IPS-NIHi11 (cell line): Measurements from ENCODE around the gene KRT36.

ENCODE experiments used
- DNase-seq: peaks from one replicate; pipeline ENCODE4 v3.0.0; 2012; ENCODE audit warnings: mixed read lengths, low spot score

The KRT36 gene

DNA sequence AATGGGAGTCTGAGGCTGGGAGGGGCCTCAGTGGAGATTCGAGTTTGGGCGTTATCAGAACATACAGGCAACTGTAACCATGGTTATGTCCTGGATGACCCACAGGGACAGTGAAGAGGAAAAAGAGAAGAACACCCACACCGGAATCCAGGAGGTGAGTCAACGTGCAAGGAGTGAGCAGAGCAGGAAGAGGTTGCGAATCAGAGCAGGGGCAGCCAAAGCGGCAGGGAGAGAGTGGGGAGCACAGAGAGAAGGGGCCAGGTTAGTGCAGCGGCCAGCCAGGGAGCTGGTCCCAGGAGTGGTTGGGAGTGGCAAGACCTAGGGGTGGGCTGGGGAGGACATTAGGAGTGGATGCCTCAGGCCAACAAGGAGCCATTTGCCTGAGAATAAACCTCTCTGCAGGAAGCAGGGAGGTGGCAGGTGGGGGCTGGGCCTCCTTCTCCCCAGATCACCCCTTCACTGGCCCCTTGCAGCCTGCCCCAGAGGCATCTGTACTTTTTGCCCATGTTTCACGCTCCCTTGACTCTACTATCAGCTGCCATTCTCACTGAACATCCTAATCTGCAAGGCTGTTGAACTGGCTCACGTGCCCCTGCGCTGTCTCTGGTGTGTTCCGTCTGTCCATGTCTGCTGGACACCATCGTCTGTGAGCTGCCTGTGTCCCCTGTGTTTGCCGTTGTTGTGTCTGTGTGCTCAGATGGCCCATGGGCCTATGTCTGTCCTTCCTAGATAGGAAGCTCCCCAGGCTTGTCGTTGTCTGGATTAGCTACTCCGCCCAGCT is 10.6 kb upstream of the KRT36 start:
- DNase-seq, result no peak

DNA sequence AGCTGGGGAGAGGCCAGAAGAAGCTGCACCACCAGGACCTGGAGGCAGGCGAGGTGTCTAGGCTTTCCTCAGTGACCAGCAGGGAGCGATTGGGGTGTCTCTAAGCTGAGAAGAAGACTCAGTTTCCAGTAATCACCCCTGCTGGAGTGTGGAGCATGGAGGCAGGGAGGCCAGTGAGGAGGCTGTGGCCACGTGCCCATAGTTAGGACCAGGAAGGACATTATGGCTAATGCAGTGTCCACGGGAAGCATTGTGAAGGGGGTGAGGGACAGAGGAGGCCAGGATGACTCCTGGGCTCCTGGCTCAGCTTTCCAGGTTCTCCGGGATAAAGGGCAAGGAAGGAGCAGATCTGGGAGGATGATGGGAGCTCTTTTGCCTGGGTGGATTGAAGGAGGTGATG is 10.0 kb upstream of the KRT36 start:
- no peak for DNase-seq

DNA sequence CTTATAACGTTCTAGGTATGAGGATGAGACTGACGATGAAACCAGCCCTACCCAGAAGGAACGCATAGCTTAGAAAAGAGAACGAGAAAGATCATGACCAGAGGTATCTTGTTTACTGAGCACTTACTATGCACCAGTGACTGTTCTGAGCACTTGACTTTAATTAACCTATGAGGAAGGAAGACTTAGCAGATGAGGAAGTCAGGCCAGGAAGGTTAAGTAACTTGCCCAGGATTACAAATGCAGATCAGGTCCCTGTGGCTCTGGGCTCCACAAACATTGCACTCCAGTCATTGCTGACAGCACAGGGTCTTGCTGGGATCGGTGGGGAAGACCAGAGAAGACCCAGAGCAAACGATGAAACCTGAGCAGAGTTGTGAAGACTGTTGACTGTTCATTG is 8.6 kb upstream of the KRT36 start:
- no peak for DNase-seq

DNA sequence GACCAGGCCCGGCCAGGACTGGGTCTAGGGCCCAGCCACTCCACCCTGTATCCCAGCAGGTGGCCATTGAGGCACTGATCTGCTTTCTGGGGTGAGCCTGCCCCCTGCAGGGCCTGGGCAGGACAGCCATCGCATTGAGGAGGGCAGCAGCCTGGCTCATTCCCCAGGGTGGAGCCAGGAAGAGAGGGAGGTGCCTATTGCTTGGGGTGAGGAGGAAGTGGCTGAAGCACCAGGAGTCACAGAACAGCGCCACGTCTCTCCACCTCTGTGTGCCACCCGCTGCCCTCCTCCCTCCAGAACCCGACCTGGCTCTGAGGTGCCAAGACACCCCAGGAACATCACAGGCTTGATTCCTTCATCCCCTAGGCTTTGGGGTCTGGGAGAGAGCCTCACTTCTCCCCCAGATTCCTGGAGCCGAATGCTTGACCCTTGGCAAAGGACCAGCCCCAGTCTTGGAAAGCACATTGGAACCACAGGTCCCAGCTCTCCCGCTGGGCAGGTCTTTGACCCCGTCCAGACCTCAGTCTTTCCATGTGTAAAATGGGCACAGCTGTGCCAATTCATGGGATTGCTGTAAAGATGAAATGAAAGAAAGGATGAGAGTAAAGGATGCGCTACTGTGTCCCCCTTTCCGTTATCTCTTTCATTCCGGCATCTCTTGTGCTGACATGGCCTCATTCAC is 7.2 kb upstream of the KRT36 start:
- DNase-seq, result peak; percentile 89

DNA sequence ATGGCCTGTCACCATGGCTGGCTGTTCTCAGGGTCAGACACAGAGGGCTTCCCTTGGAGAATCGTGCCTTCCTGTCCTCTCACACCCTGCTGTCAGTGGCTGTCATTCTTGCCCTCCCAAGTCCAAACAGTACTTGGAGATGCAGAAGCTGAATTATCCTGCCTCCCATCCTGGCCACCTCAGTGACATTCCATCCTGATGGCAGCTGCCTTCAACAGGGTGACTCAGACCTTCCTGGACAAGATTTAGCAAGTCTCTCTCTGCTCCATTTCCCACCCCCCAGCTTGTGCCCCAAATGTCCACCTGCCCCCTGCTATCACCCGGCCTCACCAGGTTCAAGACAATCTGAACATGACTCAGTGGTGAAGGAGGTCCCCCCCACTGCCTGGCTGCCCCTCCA is 4.8 kb upstream of the KRT36 start:
- DNase-seq, result no peak

DNA sequence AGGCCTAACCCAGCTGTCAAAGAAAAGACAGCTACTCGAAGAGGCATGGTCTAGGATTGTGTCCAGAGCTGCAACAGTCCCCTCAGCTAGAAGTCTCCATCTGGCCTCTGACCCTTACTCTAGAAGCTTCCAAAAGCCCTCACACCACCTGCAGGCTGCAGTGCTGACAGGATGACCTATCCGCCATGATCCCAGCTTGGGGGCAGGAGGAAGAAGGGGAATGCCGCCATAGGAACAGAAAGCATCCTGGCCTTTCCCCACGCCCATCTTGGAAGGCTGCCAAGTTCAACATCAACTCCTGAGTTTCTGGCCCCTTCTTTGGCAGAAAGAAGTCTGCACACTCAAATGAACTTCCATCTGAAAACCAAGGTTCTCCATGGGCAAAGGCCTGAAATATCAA is 3.1 kb upstream of the KRT36 start:
- DNase-seq, result no peak

DNA sequence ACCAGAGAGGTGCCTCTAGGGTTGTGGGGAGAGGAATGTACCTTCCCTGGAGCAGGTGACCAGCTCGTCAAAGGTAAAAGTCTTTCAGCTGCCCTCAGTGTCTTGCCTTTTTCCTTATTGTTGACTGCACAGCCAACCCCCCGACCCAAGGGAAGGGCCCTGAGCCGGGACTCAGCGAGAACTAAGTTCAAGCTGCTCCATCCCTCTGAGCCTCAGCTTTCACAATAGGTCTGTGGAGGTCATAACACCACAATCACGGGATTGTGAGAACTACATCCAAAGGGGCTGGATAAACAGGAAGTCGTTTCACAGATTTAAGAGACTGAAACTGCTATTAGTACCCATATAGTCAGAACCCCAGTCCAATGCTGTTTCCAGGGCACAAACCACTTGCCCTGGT is 2.6 kb upstream of the KRT36 start:
- DNase-seq, result no peak

DNA sequence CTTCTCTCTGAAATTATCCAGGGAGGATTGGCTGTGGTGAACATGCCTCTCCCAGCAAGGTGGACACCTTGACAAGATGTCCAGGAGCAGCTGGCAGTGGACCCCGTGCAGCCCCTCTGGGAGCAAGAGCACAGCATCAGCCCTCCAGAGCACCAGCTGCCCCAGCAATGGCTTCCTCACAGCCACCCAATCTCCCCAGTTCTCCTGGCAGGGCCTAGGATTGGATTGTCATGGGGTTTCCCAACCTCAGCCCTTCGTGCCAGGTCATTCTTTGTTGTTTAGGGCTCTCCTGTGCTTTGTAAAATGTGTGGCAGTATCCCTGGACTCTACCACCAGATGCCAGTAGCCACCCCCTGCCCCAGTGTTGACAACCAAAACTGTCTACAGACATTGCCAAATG is 1.8 kb upstream of the KRT36 start:
- DNase-seq, result no peak

DNA sequence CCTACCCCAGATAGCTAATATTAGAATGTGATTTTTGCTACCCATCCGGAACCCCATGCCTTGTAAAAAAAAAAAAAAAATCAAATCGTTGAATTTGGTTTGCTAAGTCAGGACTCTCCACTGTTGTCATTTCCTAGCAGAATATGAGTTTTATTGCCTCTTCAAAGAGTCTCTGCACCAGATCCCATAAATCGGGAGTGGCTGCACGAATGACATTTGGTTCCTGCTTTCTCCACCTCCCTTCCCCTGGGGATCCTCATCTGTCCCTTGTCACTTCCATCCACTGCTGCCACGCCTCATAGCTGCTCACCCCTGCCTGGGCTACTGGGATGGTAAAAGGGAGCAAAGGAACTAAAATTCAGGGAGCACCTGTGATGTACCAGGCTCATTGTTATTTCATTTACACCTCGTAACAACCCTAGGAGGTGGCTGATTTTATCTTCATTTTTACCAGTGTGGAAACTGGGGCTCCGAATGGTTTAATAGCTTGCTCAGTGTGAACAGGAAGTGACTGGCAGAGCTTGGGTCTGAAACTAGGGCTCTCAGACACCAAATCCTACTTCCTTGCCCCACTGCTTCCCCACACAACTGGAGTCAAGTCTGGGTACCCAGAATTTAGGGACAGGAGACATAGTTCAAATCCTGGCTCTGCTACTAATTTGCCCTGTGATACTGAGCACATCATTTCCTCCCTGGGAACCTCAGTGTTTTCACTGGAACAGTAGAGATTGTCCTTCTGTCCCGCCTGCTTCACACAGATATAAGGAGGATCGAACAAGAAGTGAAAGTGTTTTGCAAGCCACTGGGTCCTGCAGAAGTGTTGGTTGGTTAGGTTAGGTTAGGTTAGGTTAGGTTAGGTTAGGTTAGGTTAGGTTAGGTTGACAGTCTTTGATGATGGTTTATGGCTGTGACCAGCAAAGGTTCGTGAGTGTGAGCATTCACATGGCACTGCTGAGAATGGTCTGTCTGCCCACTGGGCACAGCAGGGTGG is 585 bp upstream of the KRT36 start:
- DNase-seq, result no peak

DNA sequence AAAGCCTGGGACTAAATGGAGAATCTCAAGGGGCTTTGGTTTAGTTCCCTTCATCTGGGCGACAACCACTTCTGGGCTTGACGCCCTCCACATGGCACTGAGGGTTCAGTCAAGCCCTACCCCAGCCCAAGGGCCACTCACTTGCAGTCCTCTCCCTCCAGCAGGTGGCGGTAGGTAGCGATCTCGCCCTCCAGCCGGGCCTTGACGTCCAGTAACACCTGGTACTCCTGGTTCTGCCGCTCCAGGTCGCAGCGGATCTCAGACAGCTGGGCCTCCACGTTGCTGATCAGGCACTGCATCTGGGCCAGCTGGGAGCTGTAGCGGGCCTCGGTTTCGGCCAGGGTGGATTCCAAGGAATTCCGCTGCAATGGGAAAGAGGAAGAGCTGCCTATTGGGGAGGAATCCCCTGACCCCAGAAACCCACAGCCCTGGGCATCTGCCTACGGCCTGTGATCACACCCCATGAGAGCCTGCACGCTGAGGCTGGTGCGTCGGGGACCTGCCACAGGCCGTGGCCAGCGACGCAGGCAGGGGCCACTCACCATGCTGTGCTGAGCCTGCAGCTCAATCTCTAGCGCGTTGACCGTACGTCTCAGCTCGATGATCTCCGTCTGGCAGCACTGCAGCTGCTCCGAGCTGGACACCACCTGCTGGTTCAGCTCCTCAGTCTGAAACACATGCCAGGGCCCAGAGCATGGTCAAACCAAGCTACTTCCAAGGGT is 2.7 kb downstream of the KRT36 start:
- DNase-seq, result peak; percentile 82

DNA sequence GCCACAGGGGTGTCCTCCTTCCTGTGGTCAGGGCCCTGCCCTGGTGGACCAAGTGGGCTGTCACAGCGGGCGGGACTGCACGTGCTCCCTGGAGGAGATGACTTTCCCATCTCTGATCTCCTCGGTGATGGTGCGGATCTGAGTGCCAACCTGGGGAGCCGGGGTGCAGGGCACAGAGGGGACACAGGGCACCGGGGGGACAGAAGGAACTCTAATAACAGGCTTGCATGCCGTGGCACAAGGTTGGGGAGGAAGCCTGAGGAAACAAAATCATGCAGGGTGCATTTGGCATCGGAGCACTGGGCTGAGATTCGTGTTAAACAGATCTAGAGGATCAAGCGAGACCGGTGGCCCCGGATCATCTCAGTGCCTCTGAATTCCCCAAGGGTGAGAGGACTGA is 3.4 kb downstream of the KRT36 start:
- no peak for DNase-seq

DNA sequence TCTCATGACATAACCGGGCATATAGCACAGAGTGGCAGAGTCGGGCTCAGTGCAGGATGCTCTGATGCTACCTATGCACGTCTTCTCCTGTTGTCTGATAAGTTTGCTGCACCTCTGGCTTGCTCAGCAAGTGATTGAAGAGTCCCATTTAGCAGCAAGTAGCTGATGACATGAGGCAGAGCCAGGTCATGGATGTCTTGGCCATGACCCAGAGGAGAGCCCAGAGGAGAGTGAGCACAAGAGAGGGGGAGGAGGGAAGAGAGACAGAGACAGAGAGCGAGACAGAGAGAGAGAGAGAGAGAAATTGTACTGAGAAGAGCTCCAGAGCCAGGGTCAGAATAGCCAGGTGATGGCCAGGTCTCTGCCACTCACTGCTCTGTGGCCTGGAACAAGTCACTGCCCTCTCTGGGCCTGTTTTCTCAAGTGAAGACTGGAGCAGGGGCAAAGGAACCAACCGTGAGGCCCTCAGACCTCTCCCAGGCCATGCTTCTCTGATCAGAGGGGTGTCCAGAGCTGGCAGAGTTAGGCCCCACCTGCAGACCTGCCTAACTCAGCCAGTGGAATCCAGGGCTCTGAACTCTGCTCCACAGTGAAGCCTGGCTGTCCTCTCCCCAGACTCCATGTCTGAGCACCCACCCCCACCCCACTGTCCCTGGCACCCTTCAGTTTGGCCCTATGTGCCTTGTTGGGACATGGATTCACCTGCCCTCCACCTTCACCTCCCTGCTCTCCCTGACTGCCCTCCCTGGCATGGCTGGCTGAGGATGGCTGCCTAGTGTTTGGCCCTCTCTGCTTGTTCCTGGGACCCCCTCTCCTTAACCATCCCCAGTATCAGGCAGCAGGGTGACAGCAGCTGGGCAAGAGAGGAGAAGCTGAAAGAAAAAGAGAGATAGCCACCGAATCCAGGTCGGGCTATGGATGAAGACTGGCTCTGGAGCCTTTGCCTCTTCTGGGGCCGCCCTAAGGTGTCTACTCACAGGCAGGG is 4.5 kb downstream of the KRT36 start:
- no peak for DNase-seq

DNA sequence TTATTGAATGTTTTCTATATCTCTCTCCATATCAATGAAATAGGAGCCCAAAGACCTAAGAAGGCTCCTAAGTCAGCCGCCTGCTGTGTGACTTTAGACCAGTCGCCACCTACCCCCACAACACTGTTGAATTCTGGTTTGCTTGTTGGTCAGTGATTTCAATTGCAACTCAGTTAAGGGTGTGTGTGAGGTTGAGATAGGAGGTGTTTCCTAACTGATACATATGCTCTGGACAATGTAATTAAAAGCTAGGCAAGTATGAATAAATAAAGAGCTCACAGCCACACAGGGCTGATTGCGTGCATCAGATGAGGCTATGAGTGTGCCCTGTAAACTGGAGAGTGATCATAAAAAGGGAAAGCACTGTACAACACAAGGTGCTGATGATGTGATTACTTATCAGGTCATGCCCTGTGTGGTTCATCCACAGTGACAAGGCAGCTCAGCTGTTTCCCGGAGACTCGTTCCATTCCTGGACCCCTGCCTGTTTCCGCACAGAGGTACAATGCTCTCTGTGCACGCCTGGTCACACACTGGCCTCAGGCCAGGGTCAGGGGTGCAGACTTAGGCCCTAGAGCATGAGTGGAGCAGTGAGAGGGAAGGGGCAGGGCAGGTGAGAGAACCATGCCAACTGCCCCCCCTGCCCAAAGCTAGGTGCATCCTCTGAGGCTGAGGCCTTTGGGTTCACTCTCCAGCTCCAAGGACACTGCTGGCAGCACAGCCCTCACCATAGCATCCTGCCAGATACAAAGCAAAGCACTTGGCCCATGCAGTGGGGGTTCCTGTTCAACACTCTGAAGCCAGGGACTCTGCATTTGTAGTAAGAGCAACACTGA is 5.5 kb downstream of the KRT36 start:
- DNase-seq, result no peak

DNA sequence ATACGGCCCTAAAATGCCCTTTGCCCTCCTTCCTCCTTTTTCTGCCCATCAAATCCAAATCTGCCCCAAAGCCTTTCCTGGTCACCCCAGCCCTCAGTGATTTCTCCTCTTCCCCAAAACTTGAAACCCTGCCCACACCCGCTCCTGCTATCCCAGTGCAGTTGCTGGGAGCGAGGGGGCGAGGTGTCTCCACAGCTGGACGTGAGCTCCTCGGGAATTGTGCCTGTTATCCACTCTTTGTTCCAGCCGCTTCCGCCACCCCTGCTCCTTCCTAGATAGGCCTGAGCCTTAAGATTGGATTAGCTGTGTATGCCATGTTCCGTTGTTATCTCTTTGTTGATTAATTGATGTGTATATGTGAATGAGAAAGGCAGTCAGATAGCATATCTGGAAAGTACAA is 6.2 kb downstream of the KRT36 start:
- DNase-seq, result no peak

DNA sequence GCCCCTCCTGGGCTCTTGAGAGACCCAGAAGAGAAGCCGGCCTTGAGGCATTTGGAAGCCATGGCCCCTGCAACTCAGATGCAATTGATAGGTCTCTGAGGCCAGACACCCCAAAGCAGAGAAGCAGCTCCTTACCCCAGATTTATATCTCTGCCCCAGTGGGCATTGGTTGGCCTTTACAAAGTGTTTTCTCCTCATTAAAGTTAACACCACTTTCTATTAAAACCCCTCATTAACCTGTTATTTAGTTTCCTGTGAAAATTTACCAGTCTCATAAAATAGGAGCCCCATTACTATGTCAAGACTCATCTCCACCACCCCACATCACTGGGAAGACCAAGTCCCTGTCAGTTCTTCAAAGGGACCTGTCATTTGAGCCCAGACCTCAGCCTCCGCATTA is 8.7 kb downstream of the KRT36 start, which contains the start of gene KRT35:
TSS of gene KRT35 (minus strand) at position 116 of the 400 bp plus-strand sequence. CDS start at position 62, 54 bp downstream.
- no peak for DNase-seq

DNA sequence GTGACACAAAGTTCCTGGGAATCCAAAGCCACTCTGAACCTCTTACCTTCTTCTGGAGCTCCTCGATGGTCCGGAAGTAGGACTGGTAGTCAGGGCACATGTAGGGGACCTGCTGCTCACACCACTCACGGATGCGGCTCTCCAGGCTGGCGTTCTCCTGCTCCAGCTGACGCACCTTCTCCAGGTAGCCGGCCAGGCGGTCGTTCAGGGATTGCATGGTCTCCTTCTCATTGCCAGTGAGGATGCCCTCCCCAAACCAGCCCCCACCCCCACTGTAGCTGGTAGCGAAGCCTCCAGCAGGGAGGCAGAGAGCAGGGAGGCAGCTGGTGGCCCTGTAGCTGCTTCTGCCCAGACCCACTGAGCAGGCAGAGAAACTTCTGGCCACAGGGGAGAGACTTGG is 9.1 kb downstream of the KRT36 start:
- DNase-seq, result no peak

DNA sequence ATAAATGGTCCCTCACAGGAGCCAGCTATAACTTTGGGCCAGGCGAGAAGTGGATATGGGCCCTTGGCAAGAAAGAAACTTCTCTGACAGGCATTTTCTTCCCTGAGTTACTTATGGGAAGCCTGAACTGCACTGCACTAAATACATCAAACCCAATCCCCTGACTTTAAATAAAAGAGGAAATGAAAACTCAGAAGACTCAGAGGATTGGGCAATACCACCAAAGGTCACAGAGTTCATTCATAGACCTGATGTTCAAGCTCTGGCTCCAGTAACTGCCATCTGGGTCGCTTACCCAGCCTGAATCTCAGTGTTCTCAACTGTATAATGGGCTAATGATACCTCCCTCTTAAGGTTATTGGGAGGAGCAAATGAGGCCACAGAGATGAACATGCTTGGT is 9.6 kb downstream of the KRT36 start:
- DNase-seq, result no peak

DNA sequence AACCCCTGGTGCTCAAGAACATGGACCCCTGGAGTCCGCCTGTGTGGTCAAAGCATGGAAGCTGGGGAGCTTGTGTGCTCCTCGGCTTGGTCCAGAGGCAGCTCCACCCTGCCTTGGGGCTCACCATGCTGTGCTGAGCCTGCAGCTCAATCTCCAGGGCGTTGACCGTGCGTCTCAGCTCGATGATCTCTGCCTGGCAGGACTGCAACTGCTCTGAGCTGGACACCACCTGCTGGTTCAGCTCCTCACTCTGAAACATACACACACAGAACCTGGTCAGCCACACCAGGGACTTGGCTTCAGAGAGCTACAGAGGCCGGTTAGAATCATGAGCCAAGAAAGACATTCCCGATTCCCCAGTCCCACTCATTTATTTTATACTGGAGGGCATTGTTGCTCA is 11.5 kb downstream of the KRT36 start:
- no peak for DNase-seq
